ENCODE data around the gene BCKDHB.

Gene BCKDHB

GRCh38 chr6:80161434-80161833 is 55.0 kb downstream of the BCKDHB start:
- Mint-ChIP-seq H3K36me3 (ENCODE audit: insufficient read depth) (no peaks in the 10 kb centered on the region), H3K27ac (no peak overlapping the region)
- no peak for ATAC-seq (replicated peaks)

GRCh38 chr6:80163754-80164187 is 57.3 kb downstream of the BCKDHB start:
- ATAC-seq (replicated peaks), result peak; percentile 39
- no peak overlapping the region for H3K27ac Mint-ChIP-seq
- peaks cover under 1% of the 10 kb centered on the region for H3K36me3 Mint-ChIP-seq (ENCODE audit: insufficient read depth)
- no peak overlapping the region for H3K4me3 Mint-ChIP-seq
- no peaks in the 10 kb centered on the region for H3K27me3 Mint-ChIP-seq
- peaks cover 0 to 7% of the 10 kb centered on the region in 2 donors for H3K4me1 Mint-ChIP-seq (ENCODE audit: low read depth in 2 of 2)
- DNase-seq, result no peak
- H3K9me3 Mint-ChIP-seq, result no peaks in the 10 kb centered on the region

More at GRCh38 chr6:80161434-80161833, 55.0 kb downstream of the BCKDHB start:
- peaks cover 0 to 7% of the 10 kb centered on the region in 2 donors for H3K4me1 Mint-ChIP-seq (ENCODE audit: low read depth in 2 of 2)
- H3K9me3 Mint-ChIP-seq, result no peaks in the 10 kb centered on the region
- no peaks in the 10 kb centered on the region for H3K27me3 Mint-ChIP-seq
- no peak for DNase-seq
- H3K4me3 Mint-ChIP-seq, result no peak overlapping the region

- H3K27me3 Mint-ChIP-seq, result no peaks in the 10 kb centered on the region
- peak overlapping the region in 1 of 2 donors; percentile 20 for H3K4me3 Mint-ChIP-seq
- no peak for DNase-seq
- no peaks in the 10 kb centered on the region for H3K9me3 Mint-ChIP-seq
- H3K4me1 Mint-ChIP-seq (ENCODE audit: low read depth in 2 of 2), result peaks cover 0 to 7% of the 10 kb centered on the region in 2 donors
- H3K27ac Mint-ChIP-seq, result peak overlapping the region in 1 of 2 donors; percentile 32
- ATAC-seq (replicated peaks), result peak; percentile 52
- H3K36me3 Mint-ChIP-seq (ENCODE audit: insufficient read depth), result peaks cover 3% of the 10 kb centered on the region
Measured at GRCh38 chr6:80165143-80165542, 58.7 kb downstream of the BCKDHB start.

- no peak overlapping the region for H3K4me3 Mint-ChIP-seq
- no peaks in the 10 kb centered on the region for H3K9me3 Mint-ChIP-seq
- H3K27ac Mint-ChIP-seq, result no peak overlapping the region
- H3K36me3 Mint-ChIP-seq (ENCODE audit: insufficient read depth), result peaks cover 3% of the 10 kb centered on the region
- H3K27me3 Mint-ChIP-seq, result no peaks in the 10 kb centered on the region
- DNase-seq (no peak), ATAC-seq (replicated peaks) (no peak)
- peaks cover 0 to 7% of the 10 kb centered on the region in 2 donors for H3K4me1 Mint-ChIP-seq (ENCODE audit: low read depth in 2 of 2)
Measured at GRCh38 chr6:80165819-80166218, 59.3 kb downstream of the BCKDHB start.

GRCh38 chr6:80170433-80170832 is 64.0 kb downstream of the BCKDHB start:
- Mint-ChIP-seq H3K27ac (no peak overlapping the region), H3K4me1 (ENCODE audit: low read depth in 2 of 2) (no peaks in the 10 kb centered on the region), H3K36me3 (ENCODE audit: insufficient read depth) (peaks cover 6% of the 10 kb centered on the region), H3K9me3 (no peaks in the 10 kb centered on the region), H3K27me3 (no peaks in the 10 kb centered on the region), H3K4me3 (no peak overlapping the region)
- ATAC-seq (replicated peaks) (no peak), DNase-seq (no peak)

- Mint-ChIP-seq H3K4me3 (no peak overlapping the region), H3K27ac (no peak overlapping the region), H3K27me3 (no peaks in the 10 kb centered on the region), H3K4me1 (ENCODE audit: low read depth in 2 of 2) (no peaks in the 10 kb centered on the region), H3K36me3 (ENCODE audit: insufficient read depth) (peaks cover 6% of the 10 kb centered on the region), H3K9me3 (no peaks in the 10 kb centered on the region)
- no peak for DNase-seq
- no peak for ATAC-seq (replicated peaks)
Measured at GRCh38 chr6:80173411-80173810, 66.9 kb downstream of the BCKDHB start.

- DNase-seq, result no peak
- H3K27me3 Mint-ChIP-seq, result no peaks in the 10 kb centered on the region
- no peaks in the 10 kb centered on the region for H3K9me3 Mint-ChIP-seq
- H3K4me3 Mint-ChIP-seq, result no peak overlapping the region
- H3K36me3 Mint-ChIP-seq (ENCODE audit: insufficient read depth), result peaks cover 3% of the 10 kb centered on the region
- no peak for ATAC-seq (replicated peaks)
- no peak overlapping the region for H3K27ac Mint-ChIP-seq
- H3K4me1 Mint-ChIP-seq (ENCODE audit: low read depth in 2 of 2), result no peaks in the 10 kb centered on the region
Measured at GRCh38 chr6:80174900-80175572, 68.6 kb downstream of the BCKDHB start.

GRCh38 chr6:80179695-80180094 is 73.2 kb downstream of the BCKDHB start:
- DNase-seq, result no peak
- Mint-ChIP-seq H3K4me3 (no peak overlapping the region), H3K36me3 (ENCODE audit: insufficient read depth) (no peaks in the 10 kb centered on the region), H3K27me3 (no peaks in the 10 kb centered on the region), H3K9me3 (peaks cover under 1% of the 10 kb centered on the region in 2 donors), H3K4me1 (ENCODE audit: low read depth in 2 of 2) (no peaks in the 10 kb centered on the region), H3K27ac (no peak overlapping the region)
- ATAC-seq (replicated peaks), result no peak

- H3K27ac Mint-ChIP-seq, result no peak overlapping the region
- H3K27me3 Mint-ChIP-seq, result no peaks in the 10 kb centered on the region
- no peak for DNase-seq
- no peaks in the 10 kb centered on the region for H3K36me3 Mint-ChIP-seq (ENCODE audit: insufficient read depth)
- no peak overlapping the region for H3K4me3 Mint-ChIP-seq
- ATAC-seq (replicated peaks), result no peak
- H3K9me3 Mint-ChIP-seq, result peaks cover 2 to 10% of the 10 kb centered on the region in 2 donors
- H3K4me1 Mint-ChIP-seq (ENCODE audit: low read depth in 2 of 2), result no peaks in the 10 kb centered on the region
Measured at GRCh38 chr6:80181352-80182081, 75.0 kb downstream of the BCKDHB start.

- Mint-ChIP-seq H3K36me3 (ENCODE audit: insufficient read depth) (no peaks in the 10 kb centered on the region), H3K4me1 (ENCODE audit: low read depth in 2 of 2) (no peaks in the 10 kb centered on the region), H3K4me3 (no peak overlapping the region), H3K27ac (no peak overlapping the region), H3K27me3 (no peaks in the 10 kb centered on the region), H3K9me3 (peaks cover 2 to 10% of the 10 kb centered on the region in 2 donors)
- ATAC-seq (replicated peaks) (no peak), DNase-seq (no peak)
Measured at GRCh38 chr6:80182308-80182707, 75.8 kb downstream of the BCKDHB start.

GRCh38 chr6:80183019-80183795 is 76.7 kb downstream of the BCKDHB start:
- ATAC-seq (replicated peaks) (no peak), DNase-seq (no peak)
- Mint-ChIP-seq H3K9me3 (peaks cover 2 to 10% of the 10 kb centered on the region in 2 donors), H3K36me3 (ENCODE audit: insufficient read depth) (no peaks in the 10 kb centered on the region), H3K4me1 (ENCODE audit: low read depth in 2 of 2) (no peaks in the 10 kb centered on the region), H3K27me3 (no peaks in the 10 kb centered on the region), H3K4me3 (no peak overlapping the region), H3K27ac (no peak overlapping the region)

- Mint-ChIP-seq H3K27ac (no peak overlapping the region), H3K4me3 (no peak overlapping the region), H3K9me3 (peaks cover 2 to 10% of the 10 kb centered on the region in 2 donors), H3K36me3 (ENCODE audit: insufficient read depth) (no peaks in the 10 kb centered on the region), H3K27me3 (no peaks in the 10 kb centered on the region), H3K4me1 (ENCODE audit: low read depth in 2 of 2) (no peaks in the 10 kb centered on the region)
- no peak for DNase-seq
- ATAC-seq (replicated peaks), result no peak
Measured at GRCh38 chr6:80185492-80185891, 79.0 kb downstream of the BCKDHB start.

GRCh38 chr6:80186082-80186481 is 79.6 kb downstream of the BCKDHB start:
- H3K9me3 Mint-ChIP-seq, result peaks cover 2 to 10% of the 10 kb centered on the region in 2 donors

More at GRCh38 chr6:80186082-80186481, 79.6 kb downstream of the BCKDHB start:
- Mint-ChIP-seq H3K4me1 (ENCODE audit: low read depth in 2 of 2) (no peaks in the 10 kb centered on the region), H3K27me3 (no peaks in the 10 kb centered on the region), H3K36me3 (ENCODE audit: insufficient read depth) (no peaks in the 10 kb centered on the region), H3K4me3 (no peak overlapping the region), H3K27ac (no peak overlapping the region)
- ATAC-seq (replicated peaks) (no peak), DNase-seq (no peak)

Data from effector memory CD8-positive, alpha-beta T cell (primary cell).